Measurements from ENCODE around the gene SCO2. TPM values are rescaled to one million over a fixed set of nuclear protein-coding genes. Genes with fewer than 3 reads are reported as not detected.

SCO2 gene
- total and polyA plus RNA-seq, 10 of the 15 experiments (the other 5 are each of a cell fraction or from before 2014, with no cell fraction given): 0.18 to 16.0 (median 2.4) TPM; not detected in 1

DNA sequence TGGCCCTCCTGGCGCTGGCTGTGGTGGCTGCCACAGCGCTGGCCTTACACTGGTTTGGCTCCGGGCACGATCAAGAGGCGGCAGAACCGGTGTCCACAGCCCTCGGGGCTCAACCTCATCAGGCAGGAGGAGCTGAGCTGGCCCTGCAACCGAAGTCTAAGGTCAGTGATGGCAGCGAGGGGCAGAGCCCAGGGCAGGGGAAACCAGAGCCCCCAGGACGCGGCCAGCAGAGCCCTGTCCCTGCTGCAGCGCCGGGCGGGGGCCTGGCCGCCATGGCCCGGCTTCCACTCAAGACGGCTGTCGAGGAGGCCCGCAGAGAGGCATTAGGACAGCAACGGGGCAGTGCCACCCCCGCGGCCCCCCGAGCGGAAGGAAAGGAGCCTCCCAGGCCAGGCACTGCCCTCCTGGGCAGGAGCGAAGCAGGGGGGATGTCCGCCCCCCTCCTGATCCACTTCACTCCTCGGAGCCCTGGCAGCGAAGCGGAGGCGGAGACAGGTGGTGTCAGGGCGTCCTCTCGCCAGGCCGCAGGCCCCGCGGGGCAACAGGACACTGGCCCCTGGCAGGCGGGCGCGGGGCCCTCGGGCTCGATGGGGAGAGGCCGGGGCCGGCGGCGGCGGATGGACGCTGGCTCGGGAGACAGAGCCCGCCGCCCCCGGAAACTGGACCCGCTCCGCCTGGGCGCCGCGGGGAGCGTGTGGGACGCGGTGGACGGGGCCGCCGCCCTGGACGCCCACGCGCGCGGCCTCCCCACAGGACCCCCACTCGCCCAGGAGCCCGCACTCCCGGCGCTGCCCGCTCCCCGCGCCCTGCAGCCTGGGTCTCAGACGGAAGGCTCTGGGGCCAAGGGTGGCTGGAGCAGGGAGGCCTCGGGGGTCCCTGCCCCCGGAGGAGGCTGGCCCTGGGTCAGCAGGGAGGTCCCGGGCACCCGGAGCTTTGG lies 21.2 kb upstream of the SCO2 start (continued):
- TF ChIP-seq, protein P1, sequence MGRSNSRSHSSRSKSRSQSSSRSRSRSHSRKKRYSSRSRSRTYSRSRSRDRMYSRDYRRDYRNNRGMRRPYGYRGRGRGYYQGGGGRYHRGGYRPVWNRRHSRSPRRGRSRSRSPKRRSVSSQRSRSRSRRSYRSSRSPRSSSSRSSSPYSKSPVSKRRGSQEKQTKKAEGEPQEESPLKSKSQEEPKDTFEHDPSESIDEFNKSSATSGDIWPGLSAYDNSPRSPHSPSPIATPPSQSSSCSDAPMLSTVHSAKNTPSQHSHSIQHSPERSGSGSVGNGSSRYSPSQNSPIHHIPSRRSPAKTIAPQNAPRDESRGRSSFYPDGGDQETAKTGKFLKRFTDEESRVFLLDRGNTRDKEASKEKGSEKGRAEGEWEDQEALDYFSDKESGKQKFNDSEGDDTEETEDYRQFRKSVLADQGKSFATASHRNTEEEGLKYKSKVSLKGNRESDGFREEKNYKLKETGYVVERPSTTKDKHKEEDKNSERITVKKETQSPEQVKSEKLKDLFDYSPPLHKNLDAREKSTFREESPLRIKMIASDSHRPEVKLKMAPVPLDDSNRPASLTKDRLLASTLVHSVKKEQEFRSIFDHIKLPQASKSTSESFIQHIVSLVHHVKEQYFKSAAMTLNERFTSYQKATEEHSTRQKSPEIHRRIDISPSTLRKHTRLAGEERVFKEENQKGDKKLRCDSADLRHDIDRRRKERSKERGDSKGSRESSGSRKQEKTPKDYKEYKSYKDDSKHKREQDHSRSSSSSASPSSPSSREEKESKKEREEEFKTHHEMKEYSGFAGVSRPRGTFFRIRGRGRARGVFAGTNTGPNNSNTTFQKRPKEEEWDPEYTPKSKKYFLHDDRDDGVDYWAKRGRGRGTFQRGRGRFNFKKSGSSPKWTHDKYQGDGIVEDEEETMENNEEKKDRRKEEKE (IDR thresholded peaks at IDR 0.05): no peak
- no peak for TF ChIP-seq ATF7 (IDR thresholded peaks at IDR 0.05; ENCODE audit: low read depth)
- no peak for TF ChIP-seq ZZZ3 (IDR thresholded peaks at IDR 0.05; ENCODE audit: control insufficient read depth, insufficient read length, low read depth)
- no peak for TF ChIP-seq HDGF (IDR thresholded peaks at IDR 0.05)
- TF ChIP-seq FOS (IDR thresholded peaks at IDR 0.05; ENCODE audit: borderline replicate concordance, extremely low read depth, insufficient read length): no peak
- no peak for TF ChIP-seq SIX5 (IDR thresholded peaks at IDR 0.05; ENCODE audit: low read depth, low read length, severe bottlenecking)
- no peak for TF ChIP-seq CREB1 (IDR thresholded peaks at IDR 0.05; ENCODE audit: low read depth)
- no peak for TF ChIP-seq RBBP5 (conservative IDR thresholded peaks at IDR 0.05)

Data from GM12878 (cell line).